Left lung (tissue), 10 donors: ENCODE results near the gene ESPNL. TPM values are rescaled to one million over a fixed set of nuclear protein-coding genes. Genes with fewer than 3 reads are reported as not detected.

Source experiments
- ATAC-seq: fragments of 200-7000 bp; cut with Tn5 transposase; one replicate; pipeline ENCODE4 v1.9.1; 2020; ENCODE audit warnings: moderate library complexity
- DNase-seq, 4 donors: peaks; one replicate each; pipeline ENCODE4 v3.0.0-alpha.2; 2013 to 2020
- H3K27ac ChIP-seq, 2 donors: fragments of 200-600 bp; sonication (generic) in 1 of 2; one replicate each; pipeline versions ENCODE4 v1.5.0 to v1.8.0; 2020 to 2021
- H3K27me3 ChIP-seq, 2 donors: fragments of 200-600 bp; sonication (generic) in 1 of 2; one replicate each; pipeline versions ENCODE4 v1.5.0 to v1.8.0; 2020 to 2021
- H3K36me3 ChIP-seq, 2 donors: fragments of 200-600 bp; sonication (generic) in 1 of 2; one replicate each; pipeline versions ENCODE4 v1.5.0 to v1.8.0; 2020 to 2021
- H3K4me1 ChIP-seq, 2 donors: fragments of 200-600 bp; one replicate each; pipeline ENCODE4 v1.8.0; 2021
- H3K4me3 ChIP-seq, 2 donors: fragments of 200-600 bp; sonication (generic) in 1 of 2; one replicate each; pipeline versions ENCODE4 v1.5.0 to v1.8.0; 2020 to 2021; ENCODE audit warnings: mild to moderate bottlenecking in 1 of 2
- H3K9me3 ChIP-seq, 2 donors: fragments of 200-600 bp; sonication (generic) in 1 of 2; one replicate each; pipeline versions ENCODE4 v1.5.0 to v1.8.0; 2020 to 2021
- intact Hi-C, 2 donors: fragments of 100-400 bp; cut with DNase I; formaldehyde crosslinking; loops; one replicate each; pipeline versions ENCODE4 v1.11.2 to v1.14.2; 2022
- polyA plus RNA-seq, 6 donors: library from polyadenylated mRNA; unstranded; fragments of 120-200 nt; gene quantifications; one replicate each; pipeline ENCODE4 v1.2.1, GENCODE V29; 2013; ENCODE audit not compliant: insufficient read length in 6 of 6
- total RNA-seq, 2 donors: library from RNA; stranded (reverse); fragmentation: NEBNext Ultra II Directional; extraction: Animal tissue kit (Norgen Biotek cat#: 25700); gene quantifications; one replicate each; pipeline ENCODE4 v1.2.1, GENCODE V29; 2021
- TF ChIP-seq, protein P1 (sequence below), 2 donors: fragments of 200-600 bp; sonication (generic) in 1 of 2; IDR thresholded peaks; one replicate each; pipeline versions ENCODE4 v1.5.0 to v1.8.0; 2021; ENCODE audit warnings: antibody characterized with exemption in 2 of 2
- donor health status: DM: no; HTN: yes; CAD: no.
- donor health status: DM: no; HTN: no; CAD: no.

Gene ESPNL
- total and polyA plus RNA-seq, 8 donors: 0.55 to 6.7 (median 2.0) TPM

DNA sequence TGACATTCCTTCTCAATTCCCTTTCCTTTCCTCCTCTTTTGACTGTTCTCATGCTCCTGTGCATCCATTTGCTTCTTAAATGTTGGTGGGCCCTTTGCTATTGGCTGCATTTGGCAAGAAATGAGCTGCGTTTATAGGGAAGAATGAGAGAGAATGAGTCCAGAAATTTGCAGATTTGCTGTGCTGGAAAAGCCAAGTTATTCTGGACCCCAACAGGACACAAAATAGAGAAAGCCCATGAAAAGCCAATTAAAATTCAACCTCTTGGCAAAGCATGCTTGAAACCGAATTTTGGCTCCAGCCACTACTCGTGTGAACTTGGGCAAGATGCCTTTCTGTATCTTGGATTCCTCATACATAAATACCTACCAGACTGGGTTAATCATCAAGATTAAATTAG, 40.6 kb upstream of the ESPNL start:
- TF ChIP-seq, protein P1, sequence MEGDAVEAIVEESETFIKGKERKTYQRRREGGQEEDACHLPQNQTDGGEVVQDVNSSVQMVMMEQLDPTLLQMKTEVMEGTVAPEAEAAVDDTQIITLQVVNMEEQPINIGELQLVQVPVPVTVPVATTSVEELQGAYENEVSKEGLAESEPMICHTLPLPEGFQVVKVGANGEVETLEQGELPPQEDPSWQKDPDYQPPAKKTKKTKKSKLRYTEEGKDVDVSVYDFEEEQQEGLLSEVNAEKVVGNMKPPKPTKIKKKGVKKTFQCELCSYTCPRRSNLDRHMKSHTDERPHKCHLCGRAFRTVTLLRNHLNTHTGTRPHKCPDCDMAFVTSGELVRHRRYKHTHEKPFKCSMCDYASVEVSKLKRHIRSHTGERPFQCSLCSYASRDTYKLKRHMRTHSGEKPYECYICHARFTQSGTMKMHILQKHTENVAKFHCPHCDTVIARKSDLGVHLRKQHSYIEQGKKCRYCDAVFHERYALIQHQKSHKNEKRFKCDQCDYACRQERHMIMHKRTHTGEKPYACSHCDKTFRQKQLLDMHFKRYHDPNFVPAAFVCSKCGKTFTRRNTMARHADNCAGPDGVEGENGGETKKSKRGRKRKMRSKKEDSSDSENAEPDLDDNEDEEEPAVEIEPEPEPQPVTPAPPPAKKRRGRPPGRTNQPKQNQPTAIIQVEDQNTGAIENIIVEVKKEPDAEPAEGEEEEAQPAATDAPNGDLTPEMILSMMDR (IDR thresholded peaks at IDR 0.05): no peak
- H3K9me3 ChIP-seq: no peaks in the 10 kb centered on the region
- no peak overlapping the region for H3K27ac ChIP-seq
- H3K27me3 ChIP-seq: peaks cover 0 to 20% of the 10 kb centered on the region in 2 donors
- no peaks in the 10 kb centered on the region for H3K36me3 ChIP-seq
- intact Hi-C loops: no loop called here
- no peak for ATAC-seq
- H3K4me3 ChIP-seq: peak overlapping the region in 1 of 2 donors; percentile 96
- H3K4me1 ChIP-seq: peaks cover 0 to 21% of the 10 kb centered on the region in 2 donors
- DNase-seq: no peak

DNA sequence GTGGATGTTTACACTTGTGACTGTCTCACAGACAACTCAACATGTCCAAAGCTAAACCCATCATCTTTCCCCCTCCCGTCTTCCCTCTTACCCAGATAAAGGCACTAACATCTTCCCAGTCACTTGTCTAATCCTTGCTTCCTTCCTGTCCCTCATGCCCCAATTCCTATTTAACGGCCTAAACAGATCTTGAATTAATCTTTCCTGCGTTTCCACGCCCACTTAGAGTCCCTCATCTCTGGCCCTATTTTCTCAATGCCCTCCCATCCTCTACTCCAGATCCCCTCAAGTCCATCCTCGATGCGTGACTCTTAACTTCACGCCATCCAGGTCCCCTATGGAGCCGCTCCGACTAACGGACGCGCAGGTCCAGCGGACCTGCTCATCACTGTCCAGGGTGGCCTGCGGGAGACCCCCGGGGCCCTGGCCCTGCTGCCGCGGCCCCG, 40.0 kb upstream of the ESPNL start:
- intact Hi-C loops: no loop called here
- ATAC-seq (no peak), DNase-seq (no peak)
- Histone ChIP-seq H3K9me3 (no peaks in the 10 kb centered on the region), H3K4me1 (peaks cover 0 to 21% of the 10 kb centered on the region in 2 donors), H3K27ac (peak overlapping the region; percentile 80 to 94), H3K36me3 (no peaks in the 10 kb centered on the region), H3K4me3 (peak overlapping the region; percentile 85 to 96), H3K27me3 (peaks cover 0 to 14% of the 10 kb centered on the region in 2 donors)
- TF ChIP-seq, protein P1 (IDR thresholded peaks at IDR 0.05): no peak

DNA sequence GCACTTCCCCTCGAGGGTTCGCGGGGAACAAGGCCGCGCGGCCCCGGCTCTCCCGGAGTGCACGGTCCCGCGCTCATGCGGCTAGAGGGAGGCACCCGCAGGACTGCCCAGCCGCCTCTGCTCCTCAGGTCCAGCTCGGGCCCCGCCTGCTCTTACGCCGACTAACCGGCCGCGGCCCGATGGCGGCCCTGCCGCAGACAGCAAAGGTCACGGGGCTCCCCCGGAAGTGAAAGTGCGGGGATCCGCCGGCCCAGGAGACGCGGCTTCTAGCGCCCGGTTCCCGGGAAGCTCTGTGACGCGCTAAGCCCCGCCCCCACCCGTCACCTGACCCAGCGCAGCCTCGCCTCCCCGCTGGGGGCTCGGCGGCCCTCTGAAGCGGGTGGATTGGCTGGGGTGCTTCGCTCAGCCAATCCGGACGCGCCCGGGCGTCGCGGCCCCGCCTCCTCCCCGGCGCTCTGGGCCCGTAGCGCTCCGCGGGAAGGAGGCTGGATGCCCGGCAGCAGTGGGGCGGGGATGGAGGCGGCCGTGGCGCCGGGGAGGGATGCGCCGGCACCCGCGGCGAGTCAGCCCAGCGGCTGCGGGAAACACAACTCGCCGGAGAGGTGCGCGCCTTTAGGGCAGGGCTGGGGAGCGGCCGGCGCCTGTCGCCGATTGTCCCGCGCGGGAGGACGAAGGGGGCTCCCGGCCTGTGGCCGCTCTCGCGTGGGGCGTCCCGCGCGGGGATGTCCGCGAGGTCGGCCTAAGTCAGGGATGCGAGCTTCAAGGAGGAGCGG, 39.4 kb upstream of the ESPNL start, which contains the start of gene SCLY:
TSS of gene SCLY (plus strand) at position 460 of the 773 bp plus-strand sequence. CDS start at position 514, 54 bp downstream.
- Histone ChIP-seq H3K4me3 (peak within 1 kb of the TSS; percentile 85 to 96), H3K9me3 (no peaks in the 10 kb centered on the region), H3K4me1 (peaks cover 0 to 21% of the 10 kb centered on the region in 2 donors), H3K27me3 (peaks cover 0 to 12% of the 10 kb centered on the region in 2 donors), H3K27ac (peak within 1 kb of the TSS; percentile 80 to 94), H3K36me3 (peaks cover 0 to 5% of the 10 kb centered on the region in 2 donors)
- TF ChIP-seq, protein P1 (IDR thresholded peaks at IDR 0.05): peak in 1 of 2 donors; percentile 26
- ATAC-seq (peak; percentile 99), DNase-seq (peak; percentile 96 to 100 (median 98))
- intact Hi-C loops: no loop called here

DNA sequence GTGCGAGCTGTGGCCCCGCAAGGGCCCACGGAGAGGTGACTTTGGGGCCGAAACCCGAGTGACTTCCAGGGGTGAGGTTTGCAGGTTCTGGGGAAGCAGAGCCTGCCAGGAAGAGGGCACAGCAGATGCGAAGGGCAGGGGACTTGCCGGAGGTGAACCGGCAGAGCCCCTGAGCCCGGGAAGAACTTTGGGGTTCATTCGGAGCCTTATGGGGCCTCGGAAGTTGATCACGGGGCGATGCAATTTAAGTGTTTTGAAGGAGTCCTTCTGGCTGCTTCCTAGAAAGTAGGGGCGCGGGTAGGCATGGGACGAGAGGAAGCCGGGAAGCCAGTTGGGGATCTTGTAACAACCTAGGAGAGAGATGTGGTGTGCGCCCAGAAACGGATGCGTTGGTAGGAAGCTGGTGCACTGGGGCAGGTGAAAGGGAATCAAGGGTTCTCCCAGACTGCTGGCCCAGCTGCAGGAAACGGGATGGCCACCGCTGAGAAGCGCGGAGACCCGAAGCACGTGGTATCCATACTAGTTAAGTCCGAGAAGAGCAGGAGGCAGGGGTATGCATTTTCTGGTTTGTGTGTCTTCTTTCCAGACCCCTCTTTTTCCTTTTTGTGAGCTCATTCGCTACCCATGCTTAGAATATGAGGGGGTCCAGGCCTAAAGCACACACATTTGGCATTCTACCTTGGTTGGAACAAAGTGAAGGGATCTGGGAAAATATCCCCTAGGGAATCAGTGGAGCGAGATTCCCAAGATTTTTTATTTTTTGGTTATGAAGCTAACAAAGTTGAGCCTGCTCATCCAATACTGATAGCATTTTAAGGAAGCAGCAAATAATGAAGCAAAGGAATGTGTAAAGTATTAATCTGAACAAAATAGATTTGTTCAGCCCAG, 38.6 kb upstream of the ESPNL start:
- peak overlapping the region; percentile 49 to 94 for H3K27ac ChIP-seq
- intact Hi-C loops: no loop called here
- TF ChIP-seq, protein P1 (IDR thresholded peaks at IDR 0.05): no peak
- H3K4me3 ChIP-seq: peak overlapping the region; percentile 85 to 96
- peaks cover 0 to 9% of the 10 kb centered on the region in 2 donors for H3K27me3 ChIP-seq
- DNase-seq (peak in 3 of 4 donors; percentile 13 to 35 (median 19)), ATAC-seq (peak; percentile 3)
- no peaks in the 10 kb centered on the region for H3K9me3 ChIP-seq
- H3K36me3 ChIP-seq: peaks cover 0 to 14% of the 10 kb centered on the region in 2 donors
- peaks cover 0 to 21% of the 10 kb centered on the region in 2 donors for H3K4me1 ChIP-seq
